PFSK-1 (cell line): ENCODE data around the gene DNAJC9. TPM values are rescaled to one million over a fixed set of nuclear protein-coding genes. Genes with fewer than 3 reads are reported as not detected.
A peak's percentile ranks its signal among the peaks of the same experiment; 100 is the strongest.

Experiments
- FOXP2 ChIP-seq: optimal IDR thresholded peaks from 2 replicates; pipeline ENCODE3; 2011; ENCODE audit warnings: borderline replicate concordance, control low read depth, inconsistent platforms; ENCODE audit not compliant: insufficient read depth; ENCODE audit errors: extremely low read length, extremely low read depth
- POLR2AphosphoS5 ChIP-seq: IDR thresholded peaks from 2 replicates; pipeline ENCODE4 v1.6.1; 2012; ENCODE audit warnings: low read depth, mild to moderate bottlenecking, control low read depth, low read length, moderate library complexity
- REST ChIP-seq, 2 experiments: IDR thresholded peaks; 2 replicates each; pipeline versions ENCODE4 v1.6.1 to v1.8.0; 2011 to 2012; ENCODE audit warnings: low read depth in 2 of 2, low read length in 2 of 2, control low read depth in 1 of 2, inconsistent platforms in 1 of 2, mild to moderate bottlenecking in 1 of 2, moderate library complexity in 1 of 2; ENCODE audit not compliant: insufficient read depth in 1 of 2
- SIN3A ChIP-seq: IDR thresholded peaks from 2 replicates; pipeline ENCODE4 v1.6.1; 2012; ENCODE audit warnings: mild to moderate bottlenecking, low read length, moderate library complexity, borderline replicate concordance; ENCODE audit not compliant: insufficient read depth
- TAF1 ChIP-seq: IDR thresholded peaks from 2 replicates; pipeline ENCODE4 v1.6.1; 2012; ENCODE audit warnings: low read length, control low read depth, borderline replicate concordance; ENCODE audit not compliant: insufficient read depth
- polyA plus RNA-seq: library from polyadenylated mRNA; unstranded; fragments of >200 nt; gene quantifications from one replicate; pipeline ENCODE4 v1.2.1, GENCODE V29; 2012; ENCODE audit warnings: low read depth, missing spikeins; ENCODE audit not compliant: insufficient read length

Gene DNAJC9, protein sequence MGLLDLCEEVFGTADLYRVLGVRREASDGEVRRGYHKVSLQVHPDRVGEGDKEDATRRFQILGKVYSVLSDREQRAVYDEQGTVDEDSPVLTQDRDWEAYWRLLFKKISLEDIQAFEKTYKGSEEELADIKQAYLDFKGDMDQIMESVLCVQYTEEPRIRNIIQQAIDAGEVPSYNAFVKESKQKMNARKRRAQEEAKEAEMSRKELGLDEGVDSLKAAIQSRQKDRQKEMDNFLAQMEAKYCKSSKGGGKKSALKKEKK
- 19.3 TPM for polyA plus RNA-seq

- TF ChIP-seq SIN3A (no peak), REST (IDR thresholded peaks at IDR 0.05; ENCODE audit: insufficient read depth in 1 of 2, low read depth in 2 of 2, low read length in 2 of 2) (0 out of 4 replicates have a peak, but pooled peaks of 1 of the 2 experiments have one; percentile 17), TAF1 (peak; percentile 73; the same call in 1 of the 2 replicates), POLR2AphosphoS5 (peak; percentile 97), FOXP2 (peak; percentile 81)
These were observed at the start of gene DNAJC9 for GRCh38 chr10:73246646-73247508. Gene DNAJC9 (minus strand): TSS chr10:73247255. CDS start chr10:73247189, 66 bp downstream.

DNA sequence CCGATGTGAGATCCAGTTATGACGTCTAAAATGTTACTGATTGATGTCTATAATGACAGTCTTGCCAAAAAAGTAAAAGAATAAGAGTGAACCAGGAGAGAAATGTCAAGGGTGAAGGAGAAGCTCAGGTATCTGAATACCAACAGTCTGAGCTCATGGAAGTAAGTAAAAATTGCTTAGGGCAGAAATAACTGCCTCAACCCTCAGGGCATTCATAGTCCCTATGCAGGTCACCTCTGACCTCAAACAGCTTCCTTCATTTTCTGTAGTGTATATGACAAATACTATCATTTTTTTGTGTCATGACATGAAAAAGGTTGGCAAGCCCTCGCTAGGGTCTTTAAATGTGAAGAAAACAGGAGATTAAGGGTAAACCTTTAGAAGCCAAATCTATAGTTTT, 46.4 kb upstream of the DNAJC9 start:
- no peak for TF ChIP-seq REST (IDR thresholded peaks at IDR 0.05; ENCODE audit: insufficient read depth in 1 of 2, low read depth in 2 of 2, low read length in 2 of 2)
- no peak for TF ChIP-seq FOXP2
- TF ChIP-seq SIN3A: no peak
- TF ChIP-seq POLR2AphosphoS5: no peak
- no peak for TF ChIP-seq TAF1

- TF ChIP-seq POLR2AphosphoS5 (no peak), SIN3A (no peak), REST (IDR thresholded peaks at IDR 0.05; ENCODE audit: insufficient read depth in 1 of 2, low read depth in 2 of 2, low read length in 2 of 2) (no peak), FOXP2 (no peak), TAF1 (no peak)
These were observed 42.9 kb upstream of the DNAJC9 start for GRCh38 chr10:73289958-73290357.

- TF ChIP-seq SIN3A: no peak
- TF ChIP-seq REST (IDR thresholded peaks at IDR 0.05; ENCODE audit: insufficient read depth in 1 of 2, low read depth in 2 of 2, low read length in 2 of 2): no peak
- no peak for TF ChIP-seq TAF1
- no peak for TF ChIP-seq FOXP2
- no peak for TF ChIP-seq POLR2AphosphoS5
These were observed 40.4 kb upstream of the DNAJC9 start for GRCh38 chr10:73287441-73287840.
